HepG2 (cell line): ENCODE data around the gene NAALAD2. TPM values are rescaled to one million over a fixed set of nuclear protein-coding genes. Genes with fewer than 3 reads are reported as not detected.
A peak's percentile ranks its signal among the peaks of the same experiment; 100 is the strongest.

ENCODE experiments used
- ELF4 ChIP-seq: sonication (generic); formaldehyde crosslinking; IDR thresholded peaks from 2 replicates; pipeline ENCODE4 v1.5.0; 2020; ENCODE audit warnings: missing genetic modification reagents, mild to moderate bottlenecking, moderate library complexity, borderline replicate concordance
- EP300 ChIP-seq, 3 experiments: sonication (generic) in 1 of 3; formaldehyde crosslinking in 1 of 3; IDR thresholded peaks; 2 replicates each; pipeline versions ENCODE4 v1.5.1 to v1.6.1; 2011 to 2020; ENCODE audit warnings: low read depth in 2 of 3, low read length in 2 of 3, borderline replicate concordance in 1 of 3, improper control_type of control experiment in 1 of 3, mild to moderate bottlenecking in 1 of 3, missing genetic modification reagents in 1 of 3, moderate library complexity in 1 of 3
- FLYWCH1 ChIP-seq: sonication (generic); formaldehyde crosslinking; IDR thresholded peaks from 2 replicates; pipeline ENCODE4 v1.8.1; 2023; ENCODE audit warnings: mild to moderate bottlenecking, missing genetic modification reagents
- HNF4G ChIP-seq, 2 experiments: sonication (generic) in 1 of 2; formaldehyde crosslinking in 1 of 2; IDR thresholded peaks; 2 replicates each; pipeline versions ENCODE4 v1.4.0 to v1.6.1; 2011 to 2020; ENCODE audit warnings: borderline replicate concordance in 2 of 2, low read depth in 2 of 2, mild to moderate bottlenecking in 2 of 2, low read length in 1 of 2, missing genetic modification reagents in 1 of 2, moderate library complexity in 1 of 2
- HOXA3 ChIP-seq: sonication (generic); formaldehyde crosslinking; IDR thresholded peaks from 2 replicates; pipeline ENCODE4 v1.5.0; 2020; ENCODE audit warnings: missing genetic modification reagents
- KDM6A ChIP-seq: IDR thresholded peaks from 2 replicates; pipeline ENCODE4 v1.6.1; 2016; ENCODE audit warnings: low read depth
- MBNL3 ChIP-seq: fragments of 250-450 bp; sonication (Bioruptor Pico); conservative IDR thresholded peaks from 2 replicates; pipeline ENCODE4 v1.8.0; 2022; ENCODE audit warnings: mild to moderate bottlenecking, inconsistent platforms
- NR1H2 ChIP-seq: sonication (generic); formaldehyde crosslinking; IDR thresholded peaks from 2 replicates; pipeline ENCODE4 v1.8.1; 2022; ENCODE audit warnings: low read depth, missing genetic modification reagents, borderline replicate concordance
- PHF8 ChIP-seq: sonication (generic); formaldehyde crosslinking; IDR thresholded peaks from 2 replicates; pipeline ENCODE4 v1.5.0; 2020; ENCODE audit warnings: missing genetic modification reagents
- RBM39 ChIP-seq: fragments of 200-400 bp; formaldehyde crosslinking; IDR thresholded peaks from one replicate; pipeline ENCODE4 v1.6.1; 2018; ENCODE audit warnings: antibody characterized with exemption, mild to moderate bottlenecking, low read depth, low read length; ENCODE audit not compliant: poor library complexity, severe bottlenecking
- SMAD9 ChIP-seq: sonication (generic); formaldehyde crosslinking; IDR thresholded peaks from 2 replicates; pipeline ENCODE4 v1.5.1; 2020; ENCODE audit warnings: mild to moderate bottlenecking, missing genetic modification reagents
- ZMYM4 ChIP-seq: sonication (generic); formaldehyde crosslinking; IDR thresholded peaks from 2 replicates; pipeline ENCODE4 v1.8.1; 2023; ENCODE audit warnings: mild to moderate bottlenecking, missing genetic modification reagents
- ZNF367 ChIP-seq: sonication (generic); formaldehyde crosslinking; IDR thresholded peaks from 2 replicates; pipeline ENCODE4 v1.4.0; 2020; ENCODE audit warnings: missing genetic modification reagents, borderline replicate concordance
- ZNF773 ChIP-seq: sonication (generic); formaldehyde crosslinking; IDR thresholded peaks from 2 replicates; pipeline ENCODE4 v1.4.0; 2020; ENCODE audit warnings: missing genetic modification reagents, borderline replicate concordance
- polyA plus RNA-seq, 8 experiments: library from polyadenylated mRNA; depleted of rRNA in 3 of 8; stranded (reverse) in 7 of 8; unstranded in 1 of 8; fragments of >200 nt; fragmentation: Illumina TruSeq in 4 of 8; extraction: Trizol in 4 of 8; gene quantifications; 2 replicates each; pipeline versions ENCODE4 v1.2.1 to v1.2.3, GENCODE V29; 2011 to 2016; ENCODE audit warnings: low read depth in 4 of 8, missing spikeins in 1 of 8, mixed read lengths in 1 of 8; ENCODE audit not compliant: insufficient read depth in 1 of 8
- total RNA-seq, 5 experiments: library from RNA; depleted of rRNA; stranded (reverse); fragments of >200 nt; fragmentation: Illumina TruSeq; extraction: Trizol; gene quantifications; 2 replicates each; pipeline ENCODE4 v1.2.3, GENCODE V29; 2016; ENCODE audit warnings: low read depth in 1 of 5
- TF ChIP-seq, protein P1 (sequence below): sonication (generic); formaldehyde crosslinking; IDR thresholded peaks from 2 replicates; pipeline ENCODE4 v1.5.1; 2020; ENCODE audit warnings: mild to moderate bottlenecking, missing genetic modification reagents, moderate library complexity
- TF ChIP-seq, protein P2 (sequence below): sonication (generic); formaldehyde crosslinking; conservative IDR thresholded peaks from 2 replicates; pipeline ENCODE4 v1.8.0; 2022; ENCODE audit warnings: low read depth, missing genetic modification reagents
- TF ChIP-seq, protein P3 (sequence below): sonication (generic); formaldehyde crosslinking; IDR thresholded peaks from 2 replicates; pipeline ENCODE4 v1.9.0; 2022; ENCODE audit warnings: missing genetic modification reagents, mild to moderate bottlenecking, borderline replicate concordance
- TF ChIP-seq, protein P4 (sequence below): sonication (generic); formaldehyde crosslinking; IDR thresholded peaks from 2 replicates; pipeline ENCODE4 v1.8.1; 2023; ENCODE audit warnings: missing genetic modification reagents, mild to moderate bottlenecking, borderline replicate concordance
- TF ChIP-seq, protein P5 (sequence below): sonication (generic); formaldehyde crosslinking; IDR thresholded peaks from 2 replicates; pipeline ENCODE4 v1.8.0; 2022; ENCODE audit warnings: missing genetic modification reagents, mild to moderate bottlenecking, inconsistent platforms, borderline replicate concordance

Gene NAALAD2
- total and polyA plus RNA-seq, 2 of the 13 experiments (the other 11 are each of a cell fraction or from before 2014, with no cell fraction given) = 8.0 to 8.9 TPM

DNA sequence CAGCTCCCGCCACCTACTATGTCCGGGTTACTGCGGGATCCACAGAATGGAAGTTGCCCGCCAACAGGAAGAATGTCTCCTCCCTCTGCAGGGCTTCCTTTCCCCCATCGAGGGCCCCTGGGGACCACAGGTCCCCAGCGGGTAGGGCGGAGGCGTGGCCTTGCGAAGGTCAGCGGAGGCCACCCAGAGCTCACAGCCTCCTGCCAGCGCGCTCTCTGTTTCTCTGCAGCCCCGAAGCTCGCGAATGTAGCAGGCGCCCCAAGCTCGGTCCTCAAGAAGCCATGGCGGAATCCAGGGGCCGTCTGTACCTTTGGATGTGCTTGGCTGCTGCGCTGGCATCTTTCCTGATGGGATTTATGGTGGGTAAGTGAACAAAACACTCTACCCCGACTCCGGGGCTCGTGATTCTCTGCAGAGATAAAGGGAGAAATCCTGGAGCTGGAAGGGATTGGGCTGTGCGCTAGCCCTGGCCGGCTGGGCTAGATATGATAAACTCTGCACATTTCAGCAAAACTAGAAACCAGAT is at the start of gene NAALAD2 (continued):
- TF ChIP-seq, protein P1, sequence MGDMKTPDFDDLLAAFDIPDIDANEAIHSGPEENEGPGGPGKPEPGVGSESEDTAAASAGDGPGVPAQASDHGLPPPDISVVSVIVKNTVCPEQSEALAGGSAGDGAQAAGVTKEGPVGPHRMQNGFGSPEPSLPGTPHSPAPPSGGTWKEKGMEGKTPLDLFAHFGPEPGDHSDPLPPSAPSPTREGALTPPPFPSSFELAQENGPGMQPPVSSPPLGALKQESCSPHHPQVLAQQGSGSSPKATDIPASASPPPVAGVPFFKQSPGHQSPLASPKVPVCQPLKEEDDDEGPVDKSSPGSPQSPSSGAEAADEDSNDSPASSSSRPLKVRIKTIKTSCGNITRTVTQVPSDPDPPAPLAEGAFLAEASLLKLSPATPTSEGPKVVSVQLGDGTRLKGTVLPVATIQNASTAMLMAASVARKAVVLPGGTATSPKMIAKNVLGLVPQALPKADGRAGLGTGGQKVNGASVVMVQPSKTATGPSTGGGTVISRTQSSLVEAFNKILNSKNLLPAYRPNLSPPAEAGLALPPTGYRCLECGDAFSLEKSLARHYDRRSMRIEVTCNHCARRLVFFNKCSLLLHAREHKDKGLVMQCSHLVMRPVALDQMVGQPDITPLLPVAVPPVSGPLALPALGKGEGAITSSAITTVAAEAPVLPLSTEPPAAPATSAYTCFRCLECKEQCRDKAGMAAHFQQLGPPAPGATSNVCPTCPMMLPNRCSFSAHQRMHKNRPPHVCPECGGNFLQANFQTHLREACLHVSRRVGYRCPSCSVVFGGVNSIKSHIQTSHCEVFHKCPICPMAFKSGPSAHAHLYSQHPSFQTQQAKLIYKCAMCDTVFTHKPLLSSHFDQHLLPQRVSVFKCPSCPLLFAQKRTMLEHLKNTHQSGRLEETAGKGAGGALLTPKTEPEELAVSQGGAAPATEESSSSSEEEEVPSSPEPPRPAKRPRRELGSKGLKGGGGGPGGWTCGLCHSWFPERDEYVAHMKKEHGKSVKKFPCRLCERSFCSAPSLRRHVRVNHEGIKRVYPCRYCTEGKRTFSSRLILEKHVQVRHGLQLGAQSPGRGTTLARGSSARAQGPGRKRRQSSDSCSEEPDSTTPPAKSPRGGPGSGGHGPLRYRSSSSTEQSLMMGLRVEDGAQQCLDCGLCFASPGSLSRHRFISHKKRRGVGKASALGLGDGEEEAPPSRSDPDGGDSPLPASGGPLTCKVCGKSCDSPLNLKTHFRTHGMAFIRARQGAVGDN (CRISPR knock-in tag) = peak; percentile 67
- TF ChIP-seq NR1H2 (CRISPR knock-in tag) (no peak), EP300 (IDR thresholded peaks at IDR 0.05; ENCODE audit: low read depth in 2 of 2, low read length in 2 of 2) (peak in 1 of 2 experiments; percentile 40; a peak in 1 of 4 replicates), EP300 (CRISPR knock-in tag; IDR thresholded peaks at IDR 0.05; ENCODE audit: borderline replicate concordance) (no peak), PHF8 (CRISPR knock-in tag) (peak; percentile 47; the same call in 1 of the 2 replicates), MBNL3 (no peak), HOXA3 (peak; percentile 33; the same call in 1 of the 2 replicates), ZNF773 (CRISPR knock-in tag) (no peak), ZMYM4 (peak; percentile 73), HNF4G (IDR thresholded peaks at IDR 0.05; ENCODE audit: borderline replicate concordance, low read depth, low read length) (no peak), HNF4G (CRISPR knock-in tag; IDR thresholded peaks at IDR 0.05; ENCODE audit: borderline replicate concordance, low read depth) (peak; percentile 39; the same call in 1 of the 2 replicates), RBM39 (no peak), ELF4 (no peak), FLYWCH1 (no peak), KDM6A (CRISPR knock-in tag) (no peak), SMAD9 (CRISPR knock-in tag) (no peak), ZNF367 (no peak)
- TF ChIP-seq, protein P2, sequence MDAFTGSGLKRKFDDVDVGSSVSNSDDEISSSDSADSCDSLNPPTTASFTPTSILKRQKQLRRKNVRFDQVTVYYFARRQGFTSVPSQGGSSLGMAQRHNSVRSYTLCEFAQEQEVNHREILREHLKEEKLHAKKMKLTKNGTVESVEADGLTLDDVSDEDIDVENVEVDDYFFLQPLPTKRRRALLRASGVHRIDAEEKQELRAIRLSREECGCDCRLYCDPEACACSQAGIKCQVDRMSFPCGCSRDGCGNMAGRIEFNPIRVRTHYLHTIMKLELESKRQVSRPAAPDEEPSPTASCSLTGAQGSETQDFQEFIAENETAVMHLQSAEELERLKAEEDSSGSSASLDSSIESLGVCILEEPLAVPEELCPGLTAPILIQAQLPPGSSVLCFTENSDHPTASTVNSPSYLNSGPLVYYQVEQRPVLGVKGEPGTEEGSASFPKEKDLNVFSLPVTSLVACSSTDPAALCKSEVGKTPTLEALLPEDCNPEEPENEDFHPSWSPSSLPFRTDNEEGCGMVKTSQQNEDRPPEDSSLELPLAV (CRISPR knock-in tag) = no peak
- TF ChIP-seq, protein P3, sequence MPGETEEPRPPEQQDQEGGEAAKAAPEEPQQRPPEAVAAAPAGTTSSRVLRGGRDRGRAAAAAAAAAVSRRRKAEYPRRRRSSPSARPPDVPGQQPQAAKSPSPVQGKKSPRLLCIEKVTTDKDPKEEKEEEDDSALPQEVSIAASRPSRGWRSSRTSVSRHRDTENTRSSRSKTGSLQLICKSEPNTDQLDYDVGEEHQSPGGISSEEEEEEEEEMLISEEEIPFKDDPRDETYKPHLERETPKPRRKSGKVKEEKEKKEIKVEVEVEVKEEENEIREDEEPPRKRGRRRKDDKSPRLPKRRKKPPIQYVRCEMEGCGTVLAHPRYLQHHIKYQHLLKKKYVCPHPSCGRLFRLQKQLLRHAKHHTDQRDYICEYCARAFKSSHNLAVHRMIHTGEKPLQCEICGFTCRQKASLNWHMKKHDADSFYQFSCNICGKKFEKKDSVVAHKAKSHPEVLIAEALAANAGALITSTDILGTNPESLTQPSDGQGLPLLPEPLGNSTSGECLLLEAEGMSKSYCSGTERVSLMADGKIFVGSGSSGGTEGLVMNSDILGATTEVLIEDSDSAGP (CRISPR knock-in tag) = peak; percentile 42; the same call in 1 of the 2 replicates
- TF ChIP-seq, protein P4, sequence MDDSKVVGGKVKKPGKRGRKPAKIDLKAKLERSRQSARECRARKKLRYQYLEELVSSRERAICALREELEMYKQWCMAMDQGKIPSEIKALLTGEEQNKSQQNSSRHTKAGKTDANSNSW (CRISPR knock-in tag) = no peak
- TF ChIP-seq, protein P5, sequence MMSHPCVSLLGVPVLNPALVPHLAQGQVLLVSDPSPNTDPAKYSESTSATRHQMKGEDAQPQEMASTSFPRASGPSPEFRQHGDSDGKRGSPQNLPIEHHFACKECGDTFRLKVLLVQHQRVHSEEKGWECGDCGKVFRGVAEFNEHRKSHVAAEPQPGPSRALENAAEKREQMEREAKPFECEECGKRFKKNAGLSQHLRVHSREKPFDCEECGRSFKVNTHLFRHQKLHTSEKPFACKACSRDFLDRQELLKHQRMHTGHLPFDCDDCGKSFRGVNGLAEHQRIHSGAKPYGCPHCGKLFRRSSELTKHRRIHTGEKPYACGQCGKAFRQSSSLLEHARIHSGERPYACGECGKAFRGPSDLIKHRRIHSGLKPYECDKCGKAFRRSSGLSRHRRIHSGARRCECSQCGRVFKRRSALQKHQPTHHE = no peak
